Esophagus muscularis mucosa (tissue), 4 donors: Measurements from ENCODE around the gene ARPC1B. TPM values are rescaled to one million over a fixed set of nuclear protein-coding genes. Genes with fewer than 3 reads are reported as not detected.

Experiments used
- DNase-seq: peaks from one replicate; pipeline ENCODE4 v3.0.0-alpha.2; 2017; ENCODE audit errors: extremely low spot score
- H3K27ac ChIP-seq, 4 donors: fragments of 200-600 bp; sonication (generic); replicated peaks in 1 of 4; 1 replicate in 3 of 4; 2 replicates in 1 of 4; pipeline ENCODE4 v1.5.1; 2016 to 2019; ENCODE audit warnings: mild to moderate bottlenecking in 1 of 4
- H3K27me3 ChIP-seq, 4 donors: fragments of 200-600 bp; sonication (generic); one replicate each; pipeline versions ENCODE4 v1.5.1 to v1.6.0; 2016 to 2019
- H3K36me3 ChIP-seq, 4 donors: fragments of 200-600 bp; sonication (generic); one replicate each; pipeline ENCODE4 v1.5.1; 2016 to 2019
- H3K4me1 ChIP-seq, 4 donors: fragments of 200-600 bp; sonication (generic); one replicate each; pipeline ENCODE4 v1.5.1; 2016 to 2019
- H3K4me3 ChIP-seq, 4 donors: fragments of 200-600 bp; sonication (generic); 1 replicate in 2 of 4; 2 replicates in 2 of 4; pipeline ENCODE4 v1.5.1; 2016 to 2019; ENCODE audit warnings: mild to moderate bottlenecking in 4 of 4, moderate library complexity in 1 of 4
- H3K9me3 ChIP-seq, 4 donors: fragments of 200-600 bp; sonication (generic); 1 replicate in 3 of 4; 2 replicates in 1 of 4; pipeline ENCODE4 v1.5.1; 2016 to 2019
- EP300 ChIP-seq: sonication (generic); formaldehyde crosslinking; IDR thresholded peaks from one replicate; pipeline ENCODE4 v1.6.1; 2017; ENCODE audit warnings: antibody characterized with exemption
- POLR2A ChIP-seq: fragments of 450-650 bp; IDR thresholded peaks from one replicate; pipeline ENCODE4 v1.6.1; 2017; ENCODE audit warnings: antibody characterized with exemption, moderate library complexity, mild to moderate bottlenecking, low read depth
- POLR2AphosphoS5 ChIP-seq, 2 donors: sonication (generic); formaldehyde crosslinking; IDR thresholded peaks; one replicate each; pipeline ENCODE4 v1.6.1; 2017; ENCODE audit warnings: antibody characterized with exemption in 2 of 2
- WGBS: methylation state at CpG from one replicate; pipeline ENCODE4 v1.1.5; 2018; 5-methylcytosine and 5-hydroxymethylcytosine counted together
- intact Hi-C: fragments of 100-400 bp; cut with DNase I; formaldehyde crosslinking; loops from one replicate; pipeline ENCODE4 v1.15.1; 2023
- total RNA-seq, 4 donors: library from RNA; depleted of rRNA; stranded (reverse); fragments of >200 nt; gene quantifications; one replicate each; pipeline versions ENCODE4 v1.1.0 to v1.2.1, GENCODE V29; 2016
- TF ChIP-seq, protein P1 (sequence below), 3 experiments: fragments of 200-600 bp in 2 of 3; fragments of 450-650 bp in 1 of 3; sonication (generic) in 2 of 3; IDR thresholded peaks; one replicate each; pipeline ENCODE4 v1.5.1; 2017 to 2019; ENCODE audit warnings: antibody characterized with exemption in 3 of 3, mild to moderate bottlenecking in 2 of 3, moderate library complexity in 1 of 3

ARPC1B gene
- total RNA-seq, 4 donors from 2014 or later, result 101 to 153 (median 134) TPM

DNA sequence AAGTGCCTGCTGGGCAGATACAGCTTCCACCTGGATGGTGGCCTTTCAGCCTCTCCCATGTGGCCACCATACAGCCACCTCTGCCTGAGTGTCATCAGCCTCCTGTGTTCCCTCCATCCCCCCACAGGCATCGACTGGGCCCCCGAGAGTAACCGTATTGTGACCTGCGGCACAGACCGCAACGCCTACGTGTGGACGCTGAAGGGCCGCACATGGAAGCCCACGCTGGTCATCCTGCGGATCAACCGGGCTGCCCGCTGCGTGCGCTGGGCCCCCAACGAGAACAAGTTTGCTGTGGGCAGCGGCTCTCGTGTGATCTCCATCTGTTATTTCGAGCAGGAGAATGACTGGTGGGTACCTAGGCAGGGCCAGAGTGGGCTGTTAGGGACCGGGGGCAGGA, 13.4 kb downstream of the ARPC1B start:
- Histone ChIP-seq H3K4me1 (peaks cover 10 to 19% (median 11%) of the 10 kb centered on the region in 4 donors), H3K27ac (no peak overlapping the region), H3K36me3 (peaks cover 23 to 71% (median 70%) of the 10 kb centered on the region in 4 donors), H3K4me3 (no peak overlapping the region), H3K9me3 (no peaks in the 10 kb centered on the region), H3K27me3 (no peaks in the 10 kb centered on the region)
- intact Hi-C loops, result no loop called here
- 100% methylated on average over 1 of the region's 20 CpGs for WGBS
- DNase-seq, result no peak
- no peak for TF ChIP-seq EP300
- TF ChIP-seq POLR2A, result no peak
- TF ChIP-seq, protein P1, sequence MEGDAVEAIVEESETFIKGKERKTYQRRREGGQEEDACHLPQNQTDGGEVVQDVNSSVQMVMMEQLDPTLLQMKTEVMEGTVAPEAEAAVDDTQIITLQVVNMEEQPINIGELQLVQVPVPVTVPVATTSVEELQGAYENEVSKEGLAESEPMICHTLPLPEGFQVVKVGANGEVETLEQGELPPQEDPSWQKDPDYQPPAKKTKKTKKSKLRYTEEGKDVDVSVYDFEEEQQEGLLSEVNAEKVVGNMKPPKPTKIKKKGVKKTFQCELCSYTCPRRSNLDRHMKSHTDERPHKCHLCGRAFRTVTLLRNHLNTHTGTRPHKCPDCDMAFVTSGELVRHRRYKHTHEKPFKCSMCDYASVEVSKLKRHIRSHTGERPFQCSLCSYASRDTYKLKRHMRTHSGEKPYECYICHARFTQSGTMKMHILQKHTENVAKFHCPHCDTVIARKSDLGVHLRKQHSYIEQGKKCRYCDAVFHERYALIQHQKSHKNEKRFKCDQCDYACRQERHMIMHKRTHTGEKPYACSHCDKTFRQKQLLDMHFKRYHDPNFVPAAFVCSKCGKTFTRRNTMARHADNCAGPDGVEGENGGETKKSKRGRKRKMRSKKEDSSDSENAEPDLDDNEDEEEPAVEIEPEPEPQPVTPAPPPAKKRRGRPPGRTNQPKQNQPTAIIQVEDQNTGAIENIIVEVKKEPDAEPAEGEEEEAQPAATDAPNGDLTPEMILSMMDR (IDR thresholded peaks at IDR 0.05), result no peak
- no peak for TF ChIP-seq POLR2AphosphoS5 (IDR thresholded peaks at IDR 0.05)

GRCh38 chr7:99389772-99390171, 15.2 kb downstream of the ARPC1B start:
- WGBS, result 99% methylated on average over 10 of the region's 13 CpGs
- no peak overlapping the region for H3K4me3 ChIP-seq
- peaks cover 23 to 82% (median 77%) of the 10 kb centered on the region in 4 donors for H3K36me3 ChIP-seq
- H3K9me3 ChIP-seq, result no peaks in the 10 kb centered on the region
- no peak for DNase-seq
- TF ChIP-seq, protein P1 (IDR thresholded peaks at IDR 0.05), result no peak
- TF ChIP-seq POLR2A (no peak), POLR2AphosphoS5 (IDR thresholded peaks at IDR 0.05) (no peak), EP300 (no peak)
- H3K27me3 ChIP-seq, result no peaks in the 10 kb centered on the region
- no peak overlapping the region for H3K27ac ChIP-seq
- intact Hi-C loops, result no loop called here
- peaks cover 20 to 30% (median 24%) of the 10 kb centered on the region in 4 donors for H3K4me1 ChIP-seq

DNA sequence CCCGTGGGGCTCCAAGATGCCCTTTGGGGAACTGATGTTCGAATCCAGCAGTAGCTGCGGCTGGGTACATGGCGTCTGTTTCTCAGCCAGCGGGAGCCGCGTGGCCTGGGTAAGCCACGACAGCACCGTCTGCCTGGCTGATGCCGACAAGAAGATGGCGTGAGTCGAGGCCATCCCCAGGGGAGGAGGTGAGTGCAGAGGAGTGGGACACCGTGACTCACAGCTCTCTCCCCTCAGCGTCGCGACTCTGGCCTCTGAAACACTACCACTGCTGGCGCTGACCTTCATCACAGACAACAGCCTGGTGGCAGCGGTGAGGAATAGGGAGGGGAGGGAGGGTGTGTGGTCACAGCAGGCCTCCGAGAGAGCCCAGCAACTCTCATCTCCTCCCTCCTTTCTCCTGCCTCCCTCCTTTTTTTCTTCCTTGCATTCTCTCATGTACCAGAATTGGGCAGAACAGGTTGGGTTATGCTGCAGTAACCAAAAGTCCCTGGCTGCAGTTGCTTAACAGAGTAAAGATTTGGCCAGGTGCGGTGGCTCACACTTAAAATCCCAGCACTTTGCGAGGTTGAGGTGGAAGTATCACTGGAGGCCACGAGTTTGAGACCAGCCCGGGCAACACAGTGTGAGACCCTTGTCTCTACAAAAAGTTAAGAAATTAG, 16.5 kb downstream of the ARPC1B start:
- no peak for DNase-seq
- H3K27me3 ChIP-seq, result no peaks in the 10 kb centered on the region
- intact Hi-C loops, result no loop called here
- no peak overlapping the region for H3K4me3 ChIP-seq
- TF ChIP-seq POLR2A (no peak), POLR2AphosphoS5 (IDR thresholded peaks at IDR 0.05) (no peak), EP300 (no peak)
- TF ChIP-seq, protein P1 (IDR thresholded peaks at IDR 0.05), result no peak
- H3K4me1 ChIP-seq, result peaks cover 21 to 27% (median 24%) of the 10 kb centered on the region in 4 donors
- peaks cover 23 to 87% (median 80%) of the 10 kb centered on the region in 4 donors for H3K36me3 ChIP-seq
- no peak overlapping the region for H3K27ac ChIP-seq
- no peaks in the 10 kb centered on the region for H3K9me3 ChIP-seq
- WGBS, result 93% methylated on average over 19 of the region's 23 CpGs

DNA sequence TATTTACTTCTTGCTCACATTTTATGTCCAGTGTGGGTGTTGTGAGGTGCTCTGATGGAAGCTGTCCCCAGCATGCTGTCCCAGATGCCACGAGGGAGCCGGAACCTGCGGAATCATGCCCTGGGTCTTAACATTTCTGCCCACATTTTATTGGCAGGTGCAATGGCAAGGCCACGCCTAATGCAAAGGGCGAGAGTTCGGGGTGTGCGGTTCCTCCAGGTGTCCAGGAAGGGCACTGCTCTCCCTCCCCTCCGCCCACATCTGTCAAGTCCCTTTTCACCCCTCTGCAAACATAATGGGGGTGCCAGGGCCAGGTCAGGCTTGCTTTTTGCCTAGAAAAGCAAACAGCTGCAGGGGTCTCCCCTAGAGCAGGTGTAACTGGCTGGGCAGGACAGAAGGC, 17.5 kb downstream of the ARPC1B start:
- peak overlapping the region; percentile 62 to 85 (median 72) for H3K27ac ChIP-seq
- DNase-seq, result no peak
- peaks cover 21 to 27% (median 24%) of the 10 kb centered on the region in 4 donors for H3K4me1 ChIP-seq
- peak overlapping the region; percentile 53 to 77 (median 58) for H3K4me3 ChIP-seq
- TF ChIP-seq, protein P1 (IDR thresholded peaks at IDR 0.05), result no peak
- TF ChIP-seq POLR2A, result no peak
- WGBS, result 87% methylated on average over 8 of the region's 8 CpGs
- no peaks in the 10 kb centered on the region for H3K27me3 ChIP-seq
- intact Hi-C loops, result no loop called here
- H3K9me3 ChIP-seq, result no peaks in the 10 kb centered on the region
- peaks cover 22 to 87% (median 80%) of the 10 kb centered on the region in 4 donors for H3K36me3 ChIP-seq
